Hypothalamus (tissue), 51 donors: ENCODE measurements around the gene ELMOD3.
"Not testable (repeated sequence)": the region's sequence is repeated elsewhere in the genome, so short reads cannot be mapped to it uniquely, and the experiment has no call there.

Experiments
- DNase-seq, 51 donors: peaks; one replicate each; lab custom pipeline; 2025; lab: John Stamatoyannopoulos, UW

The ELMOD3 gene

DNA sequence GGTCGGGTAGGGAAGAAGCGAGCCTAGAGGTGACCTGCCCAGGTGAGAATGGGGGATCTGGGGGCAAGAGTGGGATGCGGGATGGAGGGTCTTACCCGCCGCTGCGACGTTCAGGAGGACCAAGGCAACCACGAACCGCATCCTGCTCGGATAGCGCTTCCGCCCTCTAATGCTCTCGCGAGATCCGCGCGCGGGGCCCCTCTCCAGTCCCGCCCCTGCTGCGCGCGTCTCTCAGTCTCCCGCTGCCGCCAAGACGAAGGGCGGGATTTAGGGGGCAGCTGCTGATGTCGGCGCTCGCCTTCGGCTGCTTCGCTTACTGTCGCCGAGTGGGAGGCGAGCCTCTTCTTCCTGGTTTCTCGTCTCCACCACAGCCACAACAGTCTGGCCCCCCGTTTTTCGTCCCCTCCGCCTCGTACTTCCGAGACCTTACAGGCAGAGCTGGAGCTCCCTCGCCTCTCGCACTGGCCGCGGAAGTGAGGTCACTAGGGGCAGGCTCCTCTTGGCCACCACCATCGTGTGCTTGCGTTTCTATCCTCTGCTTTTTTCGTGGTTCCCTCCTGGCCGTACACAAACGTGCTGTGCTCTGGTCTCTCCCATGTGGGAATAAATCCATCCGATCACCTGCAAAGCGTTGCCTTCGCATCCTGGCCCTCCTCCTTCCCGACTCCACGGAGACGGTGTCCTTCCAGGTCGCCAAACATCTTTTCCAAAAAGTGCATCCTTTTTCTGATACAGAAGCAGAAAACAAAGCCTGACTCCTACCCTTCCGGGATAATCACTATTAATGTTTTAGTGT is 26.5 kb upstream of the ELMOD3 start, which contains the start of gene TGOLN2:
TGOLN2 (minus strand) TSS at position 168 of the 796 bp plus-strand sequence; CDS start at position 141, 27 bp downstream.
- peak; percentile 34 to 98 (median 87) for DNase-seq

DNA sequence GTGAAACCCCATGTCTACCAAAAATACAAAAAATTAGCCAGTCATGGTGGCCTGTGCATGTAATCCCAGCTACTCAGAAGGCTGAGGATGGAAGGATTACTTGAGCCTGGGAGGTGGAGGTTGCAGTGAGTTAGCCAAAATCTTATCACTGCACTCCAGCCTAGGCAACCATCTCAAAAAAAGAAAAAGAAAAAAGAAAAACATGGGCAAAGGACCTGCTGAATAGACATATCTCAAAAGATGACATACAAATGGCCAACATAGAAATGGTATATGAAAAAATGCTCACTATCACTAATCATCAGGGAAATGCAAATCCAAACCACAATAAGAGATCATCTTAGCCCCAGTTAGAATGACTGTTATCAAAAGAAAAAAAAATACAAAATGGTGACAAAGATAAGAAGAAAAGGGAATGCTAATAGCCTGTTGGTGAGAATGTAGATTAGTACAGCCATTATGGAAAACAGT is 25.4 kb upstream of the ELMOD3 start:
- DNase-seq: no peak

DNA sequence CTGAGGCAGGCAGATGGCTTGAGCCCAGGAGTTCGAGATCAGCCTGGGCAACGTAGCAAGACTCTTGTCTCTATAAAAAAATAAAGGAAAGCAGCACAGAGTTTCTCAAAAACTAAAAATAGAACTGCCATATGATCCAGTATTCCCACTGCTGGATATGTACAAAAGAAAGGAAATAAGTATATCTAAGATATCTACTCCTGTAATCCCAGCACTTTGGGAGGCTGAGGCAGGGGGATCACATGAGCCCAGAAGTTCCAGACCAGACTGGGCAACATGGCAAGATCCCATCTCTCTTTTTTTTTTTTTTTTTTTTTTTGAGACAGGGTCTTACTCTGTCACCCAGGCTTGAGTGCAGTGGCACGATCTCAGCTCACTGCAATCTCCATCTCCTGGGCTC is 24.9 kb upstream of the ELMOD3 start:
- not testable (repeated sequence) for DNase-seq

DNA sequence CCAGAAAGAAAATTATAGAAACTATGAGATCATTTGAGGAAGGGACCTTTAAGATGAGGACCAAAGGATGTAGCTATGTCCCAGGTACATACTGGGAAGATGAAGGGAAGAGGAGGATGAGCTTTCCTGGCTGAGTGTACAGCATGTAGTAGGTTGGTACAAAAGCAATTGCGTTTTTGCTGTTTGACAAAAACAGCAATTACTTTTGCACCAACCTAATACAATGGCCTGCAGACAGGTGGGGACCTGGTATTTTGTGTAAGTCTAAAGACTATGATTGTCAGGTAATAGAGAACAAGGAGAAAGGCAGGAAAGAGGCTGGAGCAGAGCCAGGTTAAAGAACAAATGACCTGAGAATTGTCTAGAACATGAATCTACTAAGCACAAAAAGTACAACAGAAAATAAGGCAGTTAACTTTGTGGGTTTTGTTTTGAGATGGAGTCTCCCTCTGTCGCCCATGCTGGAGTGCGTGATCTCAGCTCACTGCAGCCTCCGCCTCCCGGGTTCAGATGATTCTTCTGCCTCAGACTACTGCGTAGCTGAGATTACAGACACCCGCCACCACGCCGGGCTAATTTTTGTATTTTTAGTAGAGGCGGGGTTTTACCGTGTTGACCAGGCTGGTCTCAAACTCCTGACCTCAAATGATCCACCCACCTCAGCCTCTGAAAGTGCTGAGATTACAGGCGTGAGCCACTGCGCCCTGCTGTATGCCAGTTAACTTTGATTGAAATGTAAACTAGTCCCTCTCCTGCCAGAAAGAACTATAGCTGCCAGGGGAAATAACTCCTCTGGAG is 23.5 kb upstream of the ELMOD3 start:
- no peak for DNase-seq

DNA sequence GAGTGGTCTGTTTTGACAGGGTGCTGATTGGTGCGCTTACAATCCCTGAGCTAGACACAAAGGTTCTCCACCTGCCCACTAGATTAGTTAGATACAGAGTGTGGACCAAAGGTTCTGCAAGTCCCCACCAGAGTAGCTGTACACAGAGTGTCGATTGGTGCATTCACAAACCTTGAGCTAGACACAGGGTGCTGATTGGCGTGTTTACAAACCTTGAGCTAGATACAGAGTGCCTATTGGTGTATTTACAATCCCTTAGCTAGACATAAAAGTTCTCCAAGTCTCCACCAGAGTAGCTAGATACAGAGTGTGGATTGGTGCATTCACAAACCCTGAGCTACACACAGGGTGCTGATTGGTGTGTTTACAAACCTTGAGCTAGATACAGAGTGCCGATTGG is 20.7 kb upstream of the ELMOD3 start:
- not testable (repeated sequence) for DNase-seq

DNA sequence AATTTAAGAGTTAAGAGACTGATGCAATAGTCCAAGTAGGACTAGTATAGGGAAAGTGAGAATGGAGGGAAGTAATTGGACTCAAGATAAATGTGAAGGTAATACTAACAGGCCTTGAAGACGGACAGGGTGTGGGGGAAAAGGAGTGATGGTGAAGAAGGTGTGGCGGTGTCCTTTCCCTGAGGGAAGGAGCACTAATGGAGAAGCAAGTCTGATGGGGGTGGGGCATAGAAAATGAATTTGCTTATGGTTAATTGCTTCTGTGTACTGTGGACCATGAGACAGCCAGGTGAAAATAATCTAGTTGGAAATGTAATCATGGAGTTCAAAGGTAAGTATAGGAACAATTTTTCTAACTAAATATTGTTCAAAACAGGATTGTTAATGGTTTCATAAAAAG is 19.6 kb upstream of the ELMOD3 start:
- no peak for DNase-seq

- no peak for DNase-seq
Measured at GRCh38 chr2:85340034-85340892, 14.3 kb upstream of the ELMOD3 start.

GRCh38 chr2:85341269-85342029 is 13.1 kb upstream of the ELMOD3 start:
- DNase-seq: no peak

GRCh38 chr2:85342156-85342555 is 12.4 kb upstream of the ELMOD3 start:
- no peak for DNase-seq

DNA sequence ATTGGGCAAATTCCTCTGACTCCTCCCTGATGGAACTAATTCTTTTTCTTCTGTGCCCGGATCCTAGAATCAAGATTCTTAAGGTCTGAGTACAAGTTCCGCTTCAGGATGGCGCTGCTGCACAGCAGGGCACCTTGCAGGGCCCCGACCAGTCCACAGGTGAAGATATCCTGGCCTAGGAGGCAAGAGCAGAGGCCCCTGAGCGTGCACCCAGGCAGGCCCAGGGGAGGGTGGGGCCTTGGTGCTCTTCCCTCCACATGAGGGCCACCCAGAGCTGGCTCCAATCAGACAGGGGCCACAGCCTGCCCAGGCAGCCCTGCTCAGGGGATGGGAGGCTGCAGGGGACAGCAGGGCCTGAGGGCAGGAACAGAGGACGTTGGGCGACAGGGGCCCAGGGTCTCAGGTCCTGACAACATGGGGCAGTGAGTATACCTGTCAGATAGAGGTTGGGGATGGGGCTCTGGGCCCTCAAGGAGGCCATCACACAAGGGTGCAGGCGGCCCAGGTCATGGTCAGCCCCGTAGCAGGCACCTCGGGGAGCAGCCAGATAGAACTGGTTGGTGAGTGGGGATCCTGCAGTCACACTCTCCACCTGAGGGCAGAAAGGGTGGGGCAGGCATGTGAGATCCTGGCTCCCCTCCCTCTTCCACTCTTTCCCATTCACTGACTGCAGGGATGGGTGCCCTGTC is 11.2 kb upstream of the ELMOD3 start:
- not testable (repeated sequence) for DNase-seq

DNA sequence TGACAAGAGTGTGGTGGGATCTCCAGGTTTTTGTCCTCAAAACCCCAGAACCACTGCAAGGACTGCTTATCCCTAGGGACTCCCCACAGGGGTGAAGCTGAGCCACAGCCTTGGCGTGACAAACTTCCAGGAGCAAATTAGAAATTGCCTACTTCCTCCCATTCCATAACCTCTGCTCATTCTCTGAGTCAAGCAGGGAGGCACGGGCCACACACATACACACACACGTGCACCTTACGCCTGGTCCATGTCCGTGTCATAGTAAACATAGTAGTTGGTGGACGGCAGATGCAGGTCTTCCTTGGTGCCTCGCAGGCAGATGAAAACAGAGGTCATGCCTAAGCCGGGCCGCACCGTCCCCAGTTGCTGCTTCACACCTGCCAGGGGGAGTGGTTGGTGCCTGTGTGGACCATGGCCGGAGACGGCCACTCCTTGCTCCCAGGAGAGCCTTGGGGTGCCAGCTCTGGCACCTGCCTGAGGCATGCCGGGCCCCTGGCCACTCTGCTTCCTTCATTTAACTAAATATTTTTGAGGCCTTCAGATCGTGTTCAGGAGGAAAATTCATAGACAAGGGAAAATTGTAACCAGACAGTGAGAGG is 10.1 kb upstream of the ELMOD3 start:
- no peak for DNase-seq

DNA sequence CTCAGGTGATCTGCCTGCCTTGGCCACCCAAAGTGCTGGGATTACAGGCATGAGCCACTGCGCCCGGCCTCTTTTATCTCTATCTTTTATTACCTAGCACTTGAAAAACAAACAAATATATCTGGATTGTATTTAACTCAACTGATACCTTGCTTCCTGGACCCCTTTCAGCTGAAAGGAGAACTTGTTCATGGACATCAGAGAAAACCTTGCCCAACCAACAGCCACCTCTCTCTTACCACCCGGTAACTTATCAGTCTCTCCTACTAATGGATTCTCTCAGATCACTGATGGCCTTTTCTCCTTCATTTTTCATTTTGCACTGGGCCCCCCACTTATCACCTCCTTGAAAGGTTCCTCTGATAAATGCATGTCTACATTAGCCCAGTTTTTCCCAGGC is 7.0 kb upstream of the ELMOD3 start:
- DNase-seq: no peak

DNA sequence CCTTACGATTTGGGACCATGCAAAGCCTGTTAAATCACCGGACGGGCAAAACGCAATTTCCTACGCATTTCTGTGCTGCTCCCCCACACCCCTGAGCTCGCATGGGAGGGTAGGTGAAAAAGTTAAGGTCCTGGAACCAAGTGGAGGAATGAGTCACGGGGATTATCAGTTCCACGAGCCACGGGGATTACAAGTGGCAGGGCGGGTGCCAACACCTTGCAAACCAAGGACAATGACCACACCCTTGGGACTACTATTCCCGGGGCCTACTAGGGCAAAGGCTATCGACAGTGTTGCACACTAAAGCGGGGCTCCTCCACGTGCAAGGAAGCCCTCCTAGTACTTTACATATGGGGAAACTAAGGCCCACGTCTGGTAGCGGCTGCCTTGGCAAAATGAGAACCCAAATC is 688 bp upstream of the ELMOD3 start:
- DNase-seq: peak in 6 of 51 donors; percentile 21 to 44 (median 36)

DNA sequence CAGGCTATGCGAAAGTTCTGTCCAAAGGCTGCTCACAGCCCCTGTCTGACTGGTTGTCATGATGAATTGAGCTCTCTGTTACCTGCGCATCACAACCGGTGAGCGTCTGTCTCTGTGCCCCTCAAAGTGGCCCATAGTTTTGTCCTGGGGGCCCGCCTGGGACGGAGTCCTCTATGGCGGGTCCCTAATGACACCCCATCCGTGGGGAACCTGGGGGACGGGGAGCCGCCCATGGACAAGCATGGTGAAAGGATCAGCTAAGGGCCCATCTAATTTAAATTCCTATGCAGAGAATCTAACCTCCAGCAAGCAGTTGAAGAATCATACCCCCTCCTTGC is 473 bp downstream of the ELMOD3 start:
- DNase-seq: peak in 1 of 51 donors; percentile 49

GRCh38 chr2:85355521-85355920 is 952 bp downstream of the ELMOD3 start:
- DNase-seq: no peak

- no peak for DNase-seq
Measured at GRCh38 chr2:85356186-85356585, 1.6 kb downstream of the ELMOD3 start.

- no peak for DNase-seq
Measured at GRCh38 chr2:85357736-85358135, 3.2 kb downstream of the ELMOD3 start.

GRCh38 chr2:85362653-85363387 is 8.3 kb downstream of the ELMOD3 start:
- DNase-seq: not testable (repeated sequence)
